ENCODE data around the gene XYLB. TPM values are rescaled to one million over a fixed set of nuclear protein-coding genes. Genes with fewer than 3 reads are reported as not detected.

XYLB gene
- total RNA-seq, 1 donor from 2014 or later: 1.9 TPM

GRCh38 chr3:38457111-38458003 lies 110.8 kb downstream of the XYLB start:
- Histone ChIP-seq H3K36me3 (ENCODE audit: control insufficient read depth, insufficient read depth, low read length) (no peaks in the 10 kb centered on the region), H3K27me3 (ENCODE audit: control insufficient read depth, insufficient read depth, low read length) (no peaks in the 10 kb centered on the region), H3K4me3 (ENCODE audit: low read depth, low read length) (no peak overlapping the region)
- DNase-seq (ENCODE audit: low read depth): no peak
- TF ChIP-seq, protein P1, sequence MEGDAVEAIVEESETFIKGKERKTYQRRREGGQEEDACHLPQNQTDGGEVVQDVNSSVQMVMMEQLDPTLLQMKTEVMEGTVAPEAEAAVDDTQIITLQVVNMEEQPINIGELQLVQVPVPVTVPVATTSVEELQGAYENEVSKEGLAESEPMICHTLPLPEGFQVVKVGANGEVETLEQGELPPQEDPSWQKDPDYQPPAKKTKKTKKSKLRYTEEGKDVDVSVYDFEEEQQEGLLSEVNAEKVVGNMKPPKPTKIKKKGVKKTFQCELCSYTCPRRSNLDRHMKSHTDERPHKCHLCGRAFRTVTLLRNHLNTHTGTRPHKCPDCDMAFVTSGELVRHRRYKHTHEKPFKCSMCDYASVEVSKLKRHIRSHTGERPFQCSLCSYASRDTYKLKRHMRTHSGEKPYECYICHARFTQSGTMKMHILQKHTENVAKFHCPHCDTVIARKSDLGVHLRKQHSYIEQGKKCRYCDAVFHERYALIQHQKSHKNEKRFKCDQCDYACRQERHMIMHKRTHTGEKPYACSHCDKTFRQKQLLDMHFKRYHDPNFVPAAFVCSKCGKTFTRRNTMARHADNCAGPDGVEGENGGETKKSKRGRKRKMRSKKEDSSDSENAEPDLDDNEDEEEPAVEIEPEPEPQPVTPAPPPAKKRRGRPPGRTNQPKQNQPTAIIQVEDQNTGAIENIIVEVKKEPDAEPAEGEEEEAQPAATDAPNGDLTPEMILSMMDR (IDR thresholded peaks at IDR 0.05; ENCODE audit: insufficient read depth, low read length, poor library complexity, severe bottlenecking): no peak

GRCh38 chr3:38458796-38459498 lies 112.4 kb downstream of the XYLB start:
- DNase-seq (ENCODE audit: low read depth): no peak
- Histone ChIP-seq H3K36me3 (ENCODE audit: control insufficient read depth, insufficient read depth, low read length) (no peaks in the 10 kb centered on the region), H3K4me3 (ENCODE audit: low read depth, low read length) (no peak overlapping the region), H3K27me3 (ENCODE audit: control insufficient read depth, insufficient read depth, low read length) (no peaks in the 10 kb centered on the region)
- TF ChIP-seq, protein P1 (IDR thresholded peaks at IDR 0.05; ENCODE audit: insufficient read depth, low read length, poor library complexity, severe bottlenecking): no peak

DNA sequence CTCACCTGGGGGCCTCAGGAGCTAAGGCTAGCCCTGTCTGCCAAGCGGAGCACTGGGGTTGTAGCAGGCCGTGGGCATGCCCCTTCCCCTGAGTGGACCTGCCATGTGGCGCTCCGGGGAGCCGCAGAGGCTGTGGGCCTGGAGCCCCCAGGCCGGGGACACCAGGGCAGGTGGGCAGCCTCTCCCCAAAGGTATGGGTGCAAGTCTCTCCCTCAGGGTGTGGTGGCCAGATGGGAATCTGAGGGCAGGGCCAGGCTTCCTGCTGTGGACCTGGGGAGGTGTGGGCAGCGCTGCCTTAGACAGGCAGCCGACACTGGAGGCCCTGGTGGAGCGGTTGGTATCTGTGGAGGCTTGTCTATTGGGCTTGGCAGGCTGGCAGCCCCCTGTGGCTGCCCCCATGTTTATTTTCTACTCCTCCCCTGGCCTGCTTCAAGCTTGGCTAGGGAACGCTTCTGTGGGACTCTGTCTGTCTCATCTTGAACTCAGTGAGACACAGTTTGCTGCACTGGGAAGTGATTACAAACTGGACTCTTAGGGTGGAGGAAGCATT lies 113.0 kb downstream of the XYLB start:
- Histone ChIP-seq H3K36me3 (ENCODE audit: control insufficient read depth, insufficient read depth, low read length) (no peaks in the 10 kb centered on the region), H3K27me3 (ENCODE audit: control insufficient read depth, insufficient read depth, low read length) (no peaks in the 10 kb centered on the region), H3K4me3 (ENCODE audit: low read depth, low read length) (no peak overlapping the region)
- TF ChIP-seq, protein P1 (IDR thresholded peaks at IDR 0.05; ENCODE audit: insufficient read depth, low read length, poor library complexity, severe bottlenecking): no peak
- no peak for DNase-seq (ENCODE audit: low read depth)

GRCh38 chr3:38460377-38461270 lies 114.0 kb downstream of the XYLB start:
- no peaks in the 10 kb centered on the region for H3K27me3 ChIP-seq (ENCODE audit: control insufficient read depth, insufficient read depth, low read length)
- TF ChIP-seq, protein P1 (IDR thresholded peaks at IDR 0.05; ENCODE audit: insufficient read depth, low read length, poor library complexity, severe bottlenecking): no peak
- no peak for DNase-seq (ENCODE audit: low read depth)
- no peak overlapping the region for H3K4me3 ChIP-seq (ENCODE audit: low read depth, low read length)
- no peaks in the 10 kb centered on the region for H3K36me3 ChIP-seq (ENCODE audit: control insufficient read depth, insufficient read depth, low read length)

Other genes with a start within 250 kb of the XYLB start
- 54.5 and 60.7 TPM in 2 replicates for gene ACAA1, start 209.7 kb upstream of the XYLB start, total RNA-seq
- gene MYD88, start 208.1 kb upstream of the XYLB start, total RNA-seq: 36.5 and 71.2 TPM in 2 replicates
- gene OXSR1, start 181.2 kb upstream of the XYLB start, total RNA-seq: 38.1 and 41.9 TPM in 2 replicates
- 0.34 TPM in 1 of 2 replicates, not detected in the other for gene SLC22A13, start 81.0 kb upstream of the XYLB start, total RNA-seq
- 0.58 TPM in 1 of 2 replicates, not detected in the other for gene SLC22A14, start 64.5 kb upstream of the XYLB start, total RNA-seq
- gene ACVR2B, start 107.1 kb downstream of the XYLB start, total RNA-seq: 16.1 and 18.7 TPM in 2 replicates
- gene EXOG, start 149.6 kb downstream of the XYLB start, total RNA-seq: 5.4 and 6.4 TPM in 2 replicates